Suprapubic skin (tissue), 3 donors: ENCODE data around the gene SYNDIG1.

Experiments used
- POLR2AphosphoS5 ChIP-seq, 3 donors: sonication (generic); formaldehyde crosslinking; IDR thresholded peaks; one replicate each; pipeline ENCODE4 v1.6.1; 2017; ENCODE audit warnings: antibody characterized with exemption in 3 of 3
- TF ChIP-seq, protein P1 (sequence below), 2 donors: fragments of 200-600 bp in 1 of 2; fragments of 450-650 bp in 1 of 2; sonication (generic) in 1 of 2; IDR thresholded peaks; one replicate each; pipeline ENCODE4 v1.5.1; 2016 to 2019; ENCODE audit warnings: antibody characterized with exemption in 2 of 2, mild to moderate bottlenecking in 1 of 2, moderate library complexity in 1 of 2

DNA sequence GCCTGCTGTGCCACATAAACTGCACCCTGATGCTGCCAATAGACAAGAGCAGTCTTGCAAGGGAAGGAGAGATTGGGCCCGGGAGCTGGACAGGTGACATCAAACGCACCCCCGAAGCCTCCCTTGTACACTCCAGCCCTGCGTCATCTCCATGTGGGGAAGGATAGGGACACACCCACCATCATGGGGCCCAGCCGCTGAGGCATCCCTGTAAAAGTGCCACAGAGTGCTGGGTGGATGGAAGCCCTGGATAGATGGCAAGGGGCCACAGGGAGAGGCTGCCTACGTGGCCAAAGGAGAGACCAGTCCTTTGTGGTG is 117.1 kb downstream of the SYNDIG1 start:
- TF ChIP-seq, protein P1, sequence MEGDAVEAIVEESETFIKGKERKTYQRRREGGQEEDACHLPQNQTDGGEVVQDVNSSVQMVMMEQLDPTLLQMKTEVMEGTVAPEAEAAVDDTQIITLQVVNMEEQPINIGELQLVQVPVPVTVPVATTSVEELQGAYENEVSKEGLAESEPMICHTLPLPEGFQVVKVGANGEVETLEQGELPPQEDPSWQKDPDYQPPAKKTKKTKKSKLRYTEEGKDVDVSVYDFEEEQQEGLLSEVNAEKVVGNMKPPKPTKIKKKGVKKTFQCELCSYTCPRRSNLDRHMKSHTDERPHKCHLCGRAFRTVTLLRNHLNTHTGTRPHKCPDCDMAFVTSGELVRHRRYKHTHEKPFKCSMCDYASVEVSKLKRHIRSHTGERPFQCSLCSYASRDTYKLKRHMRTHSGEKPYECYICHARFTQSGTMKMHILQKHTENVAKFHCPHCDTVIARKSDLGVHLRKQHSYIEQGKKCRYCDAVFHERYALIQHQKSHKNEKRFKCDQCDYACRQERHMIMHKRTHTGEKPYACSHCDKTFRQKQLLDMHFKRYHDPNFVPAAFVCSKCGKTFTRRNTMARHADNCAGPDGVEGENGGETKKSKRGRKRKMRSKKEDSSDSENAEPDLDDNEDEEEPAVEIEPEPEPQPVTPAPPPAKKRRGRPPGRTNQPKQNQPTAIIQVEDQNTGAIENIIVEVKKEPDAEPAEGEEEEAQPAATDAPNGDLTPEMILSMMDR (IDR thresholded peaks at IDR 0.05): no peak
- TF ChIP-seq POLR2AphosphoS5 (IDR thresholded peaks at IDR 0.05): no peak
